ENCODE measurements around the gene SCGN.

The SCGN gene

GRCh38 chr6:25713824-25714223, 61.8 kb downstream of the SCGN start:
- Histone ChIP-seq H3K4me2 (ENCODE audit: low read length) (no peak overlapping the region), H3K9me3 (ENCODE audit: control insufficient read depth, low read length) (no peaks in the 10 kb centered on the region), H3K27me3 (ENCODE audit: control insufficient read depth, insufficient read depth, low read length) (no peaks in the 10 kb centered on the region), H2AFZ (no peak overlapping the region), H3K27ac (no peak overlapping the region), H3K4me1 (no peaks in the 10 kb centered on the region), H3K9ac (no peak overlapping the region), H3K79me2 (no peaks in the 10 kb centered on the region), H3K36me3 (ENCODE audit: control insufficient read depth, insufficient read depth, low read length) (no peaks in the 10 kb centered on the region), H3K4me3 (ENCODE audit: low read depth, low read length) (no peak overlapping the region)
- TF ChIP-seq, protein P1, sequence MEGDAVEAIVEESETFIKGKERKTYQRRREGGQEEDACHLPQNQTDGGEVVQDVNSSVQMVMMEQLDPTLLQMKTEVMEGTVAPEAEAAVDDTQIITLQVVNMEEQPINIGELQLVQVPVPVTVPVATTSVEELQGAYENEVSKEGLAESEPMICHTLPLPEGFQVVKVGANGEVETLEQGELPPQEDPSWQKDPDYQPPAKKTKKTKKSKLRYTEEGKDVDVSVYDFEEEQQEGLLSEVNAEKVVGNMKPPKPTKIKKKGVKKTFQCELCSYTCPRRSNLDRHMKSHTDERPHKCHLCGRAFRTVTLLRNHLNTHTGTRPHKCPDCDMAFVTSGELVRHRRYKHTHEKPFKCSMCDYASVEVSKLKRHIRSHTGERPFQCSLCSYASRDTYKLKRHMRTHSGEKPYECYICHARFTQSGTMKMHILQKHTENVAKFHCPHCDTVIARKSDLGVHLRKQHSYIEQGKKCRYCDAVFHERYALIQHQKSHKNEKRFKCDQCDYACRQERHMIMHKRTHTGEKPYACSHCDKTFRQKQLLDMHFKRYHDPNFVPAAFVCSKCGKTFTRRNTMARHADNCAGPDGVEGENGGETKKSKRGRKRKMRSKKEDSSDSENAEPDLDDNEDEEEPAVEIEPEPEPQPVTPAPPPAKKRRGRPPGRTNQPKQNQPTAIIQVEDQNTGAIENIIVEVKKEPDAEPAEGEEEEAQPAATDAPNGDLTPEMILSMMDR (IDR thresholded peaks at IDR 0.05) = no peak

DNA sequence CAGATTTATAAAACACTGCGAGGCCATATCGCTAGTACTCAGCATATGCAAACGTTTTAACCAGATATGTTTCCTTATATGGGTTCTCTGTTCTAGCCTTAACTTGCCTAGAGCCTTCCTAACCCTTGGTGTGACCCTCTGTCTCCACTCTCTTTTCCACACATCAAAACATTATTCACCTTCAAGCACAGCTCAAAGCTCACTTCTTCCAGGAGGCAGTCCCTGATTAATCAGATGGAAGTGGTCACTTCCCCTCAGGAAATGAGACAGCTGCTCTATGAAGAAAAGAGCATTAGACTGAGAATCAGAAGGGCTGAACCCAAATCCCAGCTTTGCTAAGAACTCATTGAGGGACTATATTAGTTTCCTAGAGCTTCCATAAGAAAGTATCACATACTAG, 62.8 kb downstream of the SCGN start:
- Histone ChIP-seq H2AFZ (no peak overlapping the region), H3K4me3 (ENCODE audit: low read depth, low read length) (no peak overlapping the region), H3K9ac (no peak overlapping the region), H3K27ac (no peak overlapping the region), H3K4me2 (ENCODE audit: low read length) (no peak overlapping the region), H3K4me1 (no peaks in the 10 kb centered on the region), H3K36me3 (ENCODE audit: control insufficient read depth, insufficient read depth, low read length) (no peaks in the 10 kb centered on the region), H3K9me3 (ENCODE audit: control insufficient read depth, low read length) (no peaks in the 10 kb centered on the region), H3K79me2 (no peaks in the 10 kb centered on the region), H3K27me3 (ENCODE audit: control insufficient read depth, insufficient read depth, low read length) (no peaks in the 10 kb centered on the region)
- TF ChIP-seq, protein P1 (IDR thresholded peaks at IDR 0.05) = no peak

DNA sequence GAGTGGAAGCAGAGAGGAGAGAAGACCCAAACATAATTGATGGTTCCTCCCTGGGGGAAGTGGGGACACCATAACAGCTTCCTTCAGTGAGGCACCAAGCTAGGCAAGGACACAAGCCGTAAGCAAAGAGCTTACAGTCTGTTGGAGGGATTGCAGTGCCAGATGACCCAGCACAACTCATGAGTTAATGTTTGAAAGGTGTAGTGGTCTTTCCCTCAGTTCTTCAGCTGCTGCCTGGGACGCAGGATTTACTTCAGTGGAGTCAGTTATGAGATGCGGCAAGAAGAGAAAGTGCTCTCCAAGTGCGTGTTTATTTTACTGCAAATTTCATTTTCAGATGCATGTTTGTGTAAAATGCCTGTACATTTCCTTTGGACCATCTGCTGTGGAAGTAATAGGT, 63.8 kb downstream of the SCGN start:
- Histone ChIP-seq H3K4me3 (ENCODE audit: low read depth, low read length) (no peak overlapping the region), H2AFZ (no peak overlapping the region), H3K79me2 (no peaks in the 10 kb centered on the region), H3K27me3 (ENCODE audit: control insufficient read depth, insufficient read depth, low read length) (no peaks in the 10 kb centered on the region), H3K4me2 (ENCODE audit: low read length) (no peak overlapping the region), H3K9ac (no peak overlapping the region), H3K27ac (no peak overlapping the region), H3K4me1 (no peaks in the 10 kb centered on the region), H3K36me3 (ENCODE audit: control insufficient read depth, insufficient read depth, low read length) (no peaks in the 10 kb centered on the region), H3K9me3 (ENCODE audit: control insufficient read depth, low read length) (no peaks in the 10 kb centered on the region)
- TF ChIP-seq, protein P1 (IDR thresholded peaks at IDR 0.05) = no peak

- Histone ChIP-seq H3K36me3 (ENCODE audit: control insufficient read depth, insufficient read depth, low read length) (no peaks in the 10 kb centered on the region), H3K4me3 (ENCODE audit: low read depth, low read length) (no peak overlapping the region), H3K9me3 (ENCODE audit: control insufficient read depth, low read length) (no peaks in the 10 kb centered on the region), H3K4me1 (no peaks in the 10 kb centered on the region), H3K27me3 (ENCODE audit: control insufficient read depth, insufficient read depth, low read length) (no peaks in the 10 kb centered on the region), H3K79me2 (no peaks in the 10 kb centered on the region), H3K9ac (no peak overlapping the region), H3K27ac (no peak overlapping the region), H2AFZ (no peak overlapping the region), H3K4me2 (ENCODE audit: low read length) (no peak overlapping the region)
- TF ChIP-seq, protein P1 (IDR thresholded peaks at IDR 0.05) = peak; percentile 51
Observed at GRCh38 chr6:25717866-25718740, 66.1 kb downstream of the SCGN start.

All from parathyroid adenoma (tissue), 2 donors.